ENCODE measurements around the gene WFDC12.

The WFDC12 gene

DNA sequence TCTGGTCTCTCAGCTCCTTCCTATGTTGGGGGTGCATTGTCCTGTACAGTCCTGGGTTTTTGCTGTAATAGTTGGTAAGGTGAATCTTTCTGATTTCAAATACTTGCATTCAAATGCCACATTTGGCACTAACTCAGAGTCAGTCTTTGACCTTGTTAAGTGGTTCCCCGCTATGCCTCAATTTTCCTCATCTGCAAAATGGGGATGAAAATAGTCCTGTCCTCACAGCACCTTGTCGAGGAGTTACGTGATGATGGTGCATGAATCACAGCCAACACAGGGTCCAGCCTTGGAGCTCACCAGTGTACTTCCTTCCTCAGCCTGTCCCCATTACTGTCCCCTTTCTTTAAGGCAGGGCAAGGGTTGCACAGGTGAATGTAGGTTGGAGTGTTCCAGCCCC lies 10.4 kb downstream of the WFDC12 start:
- TF ChIP-seq POLR2AphosphoS5 (IDR thresholded peaks at IDR 0.05; ENCODE audit: low read depth, low read length) (no peak), TAF1 (IDR thresholded peaks at IDR 0.05; ENCODE audit: borderline replicate concordance, insufficient read depth, low read length) (no peak), SIN3A (IDR thresholded peaks at IDR 0.05; ENCODE audit: borderline replicate concordance, insufficient read depth, low read length) (no peak), FOXP2 (optimal IDR thresholded peaks at IDR 0.05; ENCODE audit: borderline replicate concordance, extremely low read depth, extremely low read length, insufficient read depth) (no peak)
- TF ChIP-seq, protein P1, sequence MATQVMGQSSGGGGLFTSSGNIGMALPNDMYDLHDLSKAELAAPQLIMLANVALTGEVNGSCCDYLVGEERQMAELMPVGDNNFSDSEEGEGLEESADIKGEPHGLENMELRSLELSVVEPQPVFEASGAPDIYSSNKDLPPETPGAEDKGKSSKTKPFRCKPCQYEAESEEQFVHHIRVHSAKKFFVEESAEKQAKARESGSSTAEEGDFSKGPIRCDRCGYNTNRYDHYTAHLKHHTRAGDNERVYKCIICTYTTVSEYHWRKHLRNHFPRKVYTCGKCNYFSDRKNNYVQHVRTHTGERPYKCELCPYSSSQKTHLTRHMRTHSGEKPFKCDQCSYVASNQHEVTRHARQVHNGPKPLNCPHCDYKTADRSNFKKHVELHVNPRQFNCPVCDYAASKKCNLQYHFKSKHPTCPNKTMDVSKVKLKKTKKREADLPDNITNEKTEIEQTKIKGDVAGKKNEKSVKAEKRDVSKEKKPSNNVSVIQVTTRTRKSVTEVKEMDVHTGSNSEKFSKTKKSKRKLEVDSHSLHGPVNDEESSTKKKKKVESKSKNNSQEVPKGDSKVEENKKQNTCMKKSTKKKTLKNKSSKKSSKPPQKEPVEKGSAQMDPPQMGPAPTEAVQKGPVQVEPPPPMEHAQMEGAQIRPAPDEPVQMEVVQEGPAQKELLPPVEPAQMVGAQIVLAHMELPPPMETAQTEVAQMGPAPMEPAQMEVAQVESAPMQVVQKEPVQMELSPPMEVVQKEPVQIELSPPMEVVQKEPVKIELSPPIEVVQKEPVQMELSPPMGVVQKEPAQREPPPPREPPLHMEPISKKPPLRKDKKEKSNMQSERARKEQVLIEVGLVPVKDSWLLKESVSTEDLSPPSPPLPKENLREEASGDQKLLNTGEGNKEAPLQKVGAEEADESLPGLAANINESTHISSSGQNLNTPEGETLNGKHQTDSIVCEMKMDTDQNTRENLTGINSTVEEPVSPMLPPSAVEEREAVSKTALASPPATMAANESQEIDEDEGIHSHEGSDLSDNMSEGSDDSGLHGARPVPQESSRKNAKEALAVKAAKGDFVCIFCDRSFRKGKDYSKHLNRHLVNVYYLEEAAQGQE (IDR thresholded peaks at IDR 0.05; ENCODE audit: insufficient read depth in 1 of 2, low read depth in 2 of 2, low read length in 2 of 2) = no peak

DNA sequence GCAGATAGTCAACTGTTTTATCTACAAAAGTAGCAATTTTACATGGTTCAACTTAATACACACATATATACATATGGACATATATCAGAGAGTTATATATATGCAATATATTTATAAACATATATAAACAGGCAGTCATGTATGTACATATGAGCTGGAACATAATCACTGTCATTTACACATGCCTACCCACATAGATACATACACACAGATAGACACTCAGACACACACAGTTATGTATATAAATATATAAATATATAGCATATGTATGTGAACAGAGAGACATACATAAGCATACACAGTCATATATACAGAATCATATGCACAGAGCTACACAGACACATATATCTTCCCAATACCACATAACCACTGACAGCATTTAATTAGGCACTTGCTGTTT lies 11.5 kb downstream of the WFDC12 start:
- TF ChIP-seq, protein P1 (IDR thresholded peaks at IDR 0.05; ENCODE audit: insufficient read depth in 1 of 2, low read depth in 2 of 2, low read length in 2 of 2) = no peak
- TF ChIP-seq FOXP2 (optimal IDR thresholded peaks at IDR 0.05; ENCODE audit: borderline replicate concordance, extremely low read depth, extremely low read length, insufficient read depth) (no peak), TAF1 (IDR thresholded peaks at IDR 0.05; ENCODE audit: borderline replicate concordance, insufficient read depth, low read length) (no peak), SIN3A (IDR thresholded peaks at IDR 0.05; ENCODE audit: borderline replicate concordance, insufficient read depth, low read length) (no peak), POLR2AphosphoS5 (IDR thresholded peaks at IDR 0.05; ENCODE audit: low read depth, low read length) (no peak)

DNA sequence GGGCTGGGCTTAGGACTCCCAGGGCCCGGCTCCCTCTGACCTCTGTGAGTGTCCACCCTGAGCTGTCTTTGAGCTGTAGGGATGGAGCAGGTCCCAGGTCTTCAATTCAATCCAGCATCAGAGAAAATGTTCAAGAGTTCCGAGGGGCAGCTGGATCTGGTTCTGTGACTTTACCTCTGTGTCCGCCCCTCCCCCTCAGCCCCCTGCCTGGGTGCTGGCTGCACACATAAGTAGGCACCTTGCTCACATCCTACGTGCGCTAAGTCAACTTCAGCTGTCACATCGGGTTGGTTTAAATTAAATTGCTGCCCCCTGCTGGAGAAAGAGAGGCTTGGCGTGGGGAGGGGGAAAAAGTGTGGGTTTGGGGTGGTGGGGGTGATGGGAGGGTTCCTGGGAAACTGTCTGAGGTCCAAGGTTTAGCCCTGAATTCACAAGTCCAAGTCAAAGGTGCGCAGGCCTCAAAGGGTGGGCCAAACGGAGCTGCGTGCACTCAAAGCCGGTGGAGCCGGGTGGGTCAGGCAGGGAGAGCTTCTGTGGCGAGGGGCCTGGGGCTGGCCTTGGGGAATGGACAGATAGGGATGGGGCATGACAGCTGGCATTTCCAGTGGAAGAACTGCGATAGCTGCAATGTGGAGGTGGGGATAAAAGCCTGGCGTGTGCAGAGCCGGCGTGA lies 12.3 kb downstream of the WFDC12 start:
- no peak for TF ChIP-seq POLR2AphosphoS5 (IDR thresholded peaks at IDR 0.05; ENCODE audit: low read depth, low read length)
- TF ChIP-seq SIN3A (IDR thresholded peaks at IDR 0.05; ENCODE audit: borderline replicate concordance, insufficient read depth, low read length) = no peak
- no peak for TF ChIP-seq TAF1 (IDR thresholded peaks at IDR 0.05; ENCODE audit: borderline replicate concordance, insufficient read depth, low read length)
- no peak for TF ChIP-seq FOXP2 (optimal IDR thresholded peaks at IDR 0.05; ENCODE audit: borderline replicate concordance, extremely low read depth, extremely low read length, insufficient read depth)
- TF ChIP-seq, protein P1 (IDR thresholded peaks at IDR 0.05; ENCODE audit: insufficient read depth in 1 of 2, low read depth in 2 of 2, low read length in 2 of 2) = no peak

DNA sequence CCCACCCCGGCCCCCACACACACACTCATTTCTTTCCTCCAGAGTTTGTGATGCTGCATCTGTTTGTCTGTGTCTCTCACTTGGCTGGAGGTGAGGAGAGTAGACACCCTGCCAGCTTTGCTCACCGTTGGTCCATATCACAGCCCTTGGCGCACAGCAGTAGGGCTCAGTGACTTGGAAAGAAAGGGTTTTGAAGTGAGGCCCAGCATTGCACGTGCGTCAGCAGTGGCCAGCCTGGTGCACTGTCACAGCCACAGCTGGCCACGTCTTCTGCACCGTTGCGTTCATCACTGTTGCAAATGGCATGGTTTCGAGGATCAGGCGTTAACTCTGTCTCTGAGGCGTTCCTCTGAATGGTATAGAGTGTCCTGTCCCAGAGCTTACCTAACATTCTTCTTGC lies 13.0 kb downstream of the WFDC12 start:
- TF ChIP-seq TAF1 (IDR thresholded peaks at IDR 0.05; ENCODE audit: borderline replicate concordance, insufficient read depth, low read length) (no peak), POLR2AphosphoS5 (IDR thresholded peaks at IDR 0.05; ENCODE audit: low read depth, low read length) (no peak), SIN3A (IDR thresholded peaks at IDR 0.05; ENCODE audit: borderline replicate concordance, insufficient read depth, low read length) (no peak), FOXP2 (optimal IDR thresholded peaks at IDR 0.05; ENCODE audit: borderline replicate concordance, extremely low read depth, extremely low read length, insufficient read depth) (no peak)
- TF ChIP-seq, protein P1 (IDR thresholded peaks at IDR 0.05; ENCODE audit: insufficient read depth in 1 of 2, low read depth in 2 of 2, low read length in 2 of 2) = no peak
